HepG2 (cell line): ENCODE data around the gene CAB39.

ENCODE experiments used
- EP300 ChIP-seq, 3 experiments: sonication (generic) in 1 of 3; formaldehyde crosslinking in 1 of 3; IDR thresholded peaks; 2 replicates each; pipeline versions ENCODE4 v1.5.1 to v1.6.1; 2011 to 2020; ENCODE audit warnings: low read depth in 2 of 3, low read length in 2 of 3, borderline replicate concordance in 1 of 3, improper control_type of control experiment in 1 of 3, mild to moderate bottlenecking in 1 of 3, missing genetic modification reagents in 1 of 3, moderate library complexity in 1 of 3
- EZH2 ChIP-seq: conservative IDR thresholded peaks from 2 replicates; pipeline ENCODE4 v1.6.1; 2012; ENCODE audit warnings: mild to moderate bottlenecking, low read depth, low read length, moderate library complexity
- POLR2AphosphoS5 ChIP-seq: IDR thresholded peaks from 2 replicates; pipeline ENCODE4 v1.6.1; 2012; ENCODE audit warnings: low read depth, low read length
- TF ChIP-seq, protein P1 (sequence below): sonication (generic); formaldehyde crosslinking; IDR thresholded peaks from 2 replicates; pipeline ENCODE4 v1.4.0; 2020; ENCODE audit warnings: mild to moderate bottlenecking, missing genetic modification reagents

DNA sequence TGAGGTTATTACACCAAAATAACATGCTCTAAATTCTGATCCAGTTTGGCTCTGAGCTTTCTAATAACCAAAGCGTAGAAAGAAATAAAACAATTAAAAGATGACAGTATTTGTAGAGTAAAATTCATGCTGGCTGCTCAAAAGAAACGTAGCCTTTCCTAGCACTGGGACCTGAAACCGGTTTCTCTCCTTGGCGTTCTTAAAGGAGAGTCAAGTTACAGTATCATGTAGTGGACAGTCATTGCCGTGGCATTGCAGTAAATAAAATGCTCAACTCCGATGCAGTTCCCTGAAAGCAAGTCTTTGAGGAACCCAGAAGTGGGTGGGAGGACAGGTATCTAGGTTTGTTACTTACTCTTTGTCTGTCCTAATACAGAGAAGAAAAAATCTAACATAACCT, 99.4 kb downstream of the CAB39 start:
- TF ChIP-seq, protein P1, sequence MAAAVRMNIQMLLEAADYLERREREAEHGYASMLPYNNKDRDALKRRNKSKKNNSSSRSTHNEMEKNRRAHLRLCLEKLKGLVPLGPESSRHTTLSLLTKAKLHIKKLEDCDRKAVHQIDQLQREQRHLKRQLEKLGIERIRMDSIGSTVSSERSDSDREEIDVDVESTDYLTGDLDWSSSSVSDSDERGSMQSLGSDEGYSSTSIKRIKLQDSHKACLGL, result no peak
- no peak for TF ChIP-seq POLR2AphosphoS5
- TF ChIP-seq EZH2, result no peak
- no peak for TF ChIP-seq EP300 (IDR thresholded peaks at IDR 0.05; ENCODE audit: low read depth in 2 of 2, low read length in 2 of 2)
- no peak for TF ChIP-seq EP300 (CRISPR knock-in tag; IDR thresholded peaks at IDR 0.05; ENCODE audit: borderline replicate concordance)
